Measurements from ENCODE around the gene DAB2IP.

DNA sequence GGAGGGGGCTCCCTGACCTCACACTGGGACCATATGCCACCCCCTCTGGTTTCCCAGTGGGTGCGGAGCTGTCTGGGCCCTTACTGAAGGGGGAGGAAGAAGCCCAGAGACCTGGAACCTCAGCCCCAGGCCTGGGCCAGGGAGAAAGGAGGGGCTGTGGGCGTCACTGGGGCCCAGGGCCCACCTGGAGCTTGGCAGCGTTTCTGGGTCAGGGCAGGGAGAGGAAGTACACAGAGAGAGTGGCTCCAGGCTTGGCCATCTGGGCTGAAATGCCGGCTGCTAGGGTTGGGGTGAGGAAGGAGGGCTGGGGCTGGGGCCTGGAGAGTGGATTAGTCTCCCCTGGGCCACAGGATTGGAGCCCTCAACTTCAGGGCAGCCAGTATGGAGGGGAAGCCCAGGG, 6.4 kb upstream of the DAB2IP start:
- TF ChIP-seq, protein P1, sequence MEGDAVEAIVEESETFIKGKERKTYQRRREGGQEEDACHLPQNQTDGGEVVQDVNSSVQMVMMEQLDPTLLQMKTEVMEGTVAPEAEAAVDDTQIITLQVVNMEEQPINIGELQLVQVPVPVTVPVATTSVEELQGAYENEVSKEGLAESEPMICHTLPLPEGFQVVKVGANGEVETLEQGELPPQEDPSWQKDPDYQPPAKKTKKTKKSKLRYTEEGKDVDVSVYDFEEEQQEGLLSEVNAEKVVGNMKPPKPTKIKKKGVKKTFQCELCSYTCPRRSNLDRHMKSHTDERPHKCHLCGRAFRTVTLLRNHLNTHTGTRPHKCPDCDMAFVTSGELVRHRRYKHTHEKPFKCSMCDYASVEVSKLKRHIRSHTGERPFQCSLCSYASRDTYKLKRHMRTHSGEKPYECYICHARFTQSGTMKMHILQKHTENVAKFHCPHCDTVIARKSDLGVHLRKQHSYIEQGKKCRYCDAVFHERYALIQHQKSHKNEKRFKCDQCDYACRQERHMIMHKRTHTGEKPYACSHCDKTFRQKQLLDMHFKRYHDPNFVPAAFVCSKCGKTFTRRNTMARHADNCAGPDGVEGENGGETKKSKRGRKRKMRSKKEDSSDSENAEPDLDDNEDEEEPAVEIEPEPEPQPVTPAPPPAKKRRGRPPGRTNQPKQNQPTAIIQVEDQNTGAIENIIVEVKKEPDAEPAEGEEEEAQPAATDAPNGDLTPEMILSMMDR (conservative IDR thresholded peaks at IDR 0.05; ENCODE audit: low read depth, low read length) = no peak
- TF ChIP-seq MXI1 (IDR thresholded peaks at IDR 0.05; ENCODE audit: borderline replicate concordance, low read depth, low read length) (no peak), POLR2A (IDR thresholded peaks at IDR 0.05; ENCODE audit: low read depth, low read length) (no peak), FOS (IDR thresholded peaks at IDR 0.05; ENCODE audit: low read depth, low read length) (no peak), BHLHE40 (IDR thresholded peaks at IDR 0.05; ENCODE audit: low read depth, low read length) (no peak), MAFK (IDR thresholded peaks at IDR 0.05; ENCODE audit: low read depth, low read length) (no peak)
